SK-N-SH treated with all-trans-retinoic acid at 6 μM for 48 hours (cell line): ENCODE data around the gene FTO.
A peak's percentile ranks its signal among the peaks of the same experiment; 100 is the strongest.

ENCODE experiments used
- ATAC-seq: fragments of 200-7000 bp; cut with Tn5 transposase; 3 replicates; pipeline ENCODE4 v1.9.1; 2020; ENCODE audit warnings: mild to moderate bottlenecking, moderate library complexity
- ARNTL ChIP-seq: fragments of 450-650 bp; formaldehyde crosslinking; IDR thresholded peaks from 2 replicates; pipeline ENCODE4 v1.5.0; 2020; ENCODE audit warnings: low read depth, mild to moderate bottlenecking, moderate library complexity, borderline replicate concordance
- BACH2 ChIP-seq: fragments of 250-450 bp; sonication (Bioruptor Pico); IDR thresholded peaks from 2 replicates; pipeline ENCODE4 v1.9.0; 2021; ENCODE audit warnings: mild to moderate bottlenecking, borderline replicate concordance
- CREB5 ChIP-seq: fragments of 250-450 bp; sonication (Bioruptor Pico); IDR thresholded peaks from 2 replicates; pipeline ENCODE4 v1.5.1; 2020; ENCODE audit warnings: low read depth, mild to moderate bottlenecking, moderate library complexity
- CSRNP3 ChIP-seq: fragments of 250-450 bp; sonication (Bioruptor Pico); IDR thresholded peaks from 2 replicates; pipeline ENCODE4 v1.5.1; 2021; ENCODE audit warnings: mild to moderate bottlenecking, moderate library complexity
- ESRRG ChIP-seq: fragments of 250-450 bp; sonication (Bioruptor Pico); IDR thresholded peaks from 2 replicates; pipeline ENCODE4 v1.6.1; 2021; ENCODE audit warnings: mild to moderate bottlenecking
- GLIS3 ChIP-seq: fragments of 250-450 bp; sonication (Bioruptor Pico); IDR thresholded peaks from 2 replicates; pipeline ENCODE4 v1.5.0; 2020; ENCODE audit warnings: mild to moderate bottlenecking, moderate library complexity
- ISL1 ChIP-seq: fragments of 250-450 bp; sonication (Bioruptor Pico); IDR thresholded peaks from 2 replicates; pipeline ENCODE4 v2.1.2; 2022; ENCODE audit warnings: mild to moderate bottlenecking, moderate library complexity
- OSR1 ChIP-seq: fragments of 250-450 bp; sonication (Bioruptor Pico); IDR thresholded peaks from 2 replicates; pipeline ENCODE4 v1.8.0; 2022; ENCODE audit warnings: moderate library complexity, mild to moderate bottlenecking, inconsistent platforms
- PATZ1 ChIP-seq: fragments of 250-450 bp; sonication (Bioruptor Pico); IDR thresholded peaks from 2 replicates; pipeline ENCODE4 v1.8.0; 2020; ENCODE audit warnings: mild to moderate bottlenecking, moderate library complexity, borderline replicate concordance
- PPARA ChIP-seq: fragments of 250-450 bp; sonication (Bioruptor Pico); IDR thresholded peaks from 2 replicates; pipeline ENCODE4 v1.5.0; 2020; ENCODE audit warnings: mild to moderate bottlenecking, borderline replicate concordance
- RARB ChIP-seq: fragments of 250-450 bp; sonication (Bioruptor Pico); IDR thresholded peaks from 2 replicates; pipeline ENCODE4 v1.8.0; 2021; ENCODE audit warnings: mild to moderate bottlenecking, moderate library complexity
- SNAI2 ChIP-seq: fragments of 250-450 bp; sonication (Bioruptor Pico); IDR thresholded peaks from 2 replicates; pipeline ENCODE4 v1.5.0; 2020; ENCODE audit warnings: mild to moderate bottlenecking, moderate library complexity
- TCF4 ChIP-seq: fragments of 250-450 bp; sonication (Bioruptor Pico); IDR thresholded peaks from 2 replicates; pipeline ENCODE4 v1.8.0; 2021; ENCODE audit warnings: mild to moderate bottlenecking, moderate library complexity, borderline replicate concordance
- TOX ChIP-seq: fragments of 250-450 bp; sonication (Bioruptor Pico); IDR thresholded peaks from 2 replicates; pipeline ENCODE4 v1.8.0; 2021; ENCODE audit warnings: mild to moderate bottlenecking, moderate library complexity, borderline replicate concordance
- ZFP3 ChIP-seq: fragments of 250-450 bp; sonication (Bioruptor Pico); IDR thresholded peaks from 2 replicates; pipeline ENCODE4 v1.5.0; 2020; ENCODE audit warnings: mild to moderate bottlenecking, moderate library complexity
- ZFP30 ChIP-seq: fragments of 450-650 bp; formaldehyde crosslinking; IDR thresholded peaks from 2 replicates; pipeline ENCODE4 v1.5.0; 2022; ENCODE audit warnings: mild to moderate bottlenecking, moderate library complexity
- ZNF565 ChIP-seq: fragments of 450-650 bp; formaldehyde crosslinking; conservative IDR thresholded peaks from 2 replicates; pipeline ENCODE4 v1.5.0; 2020; ENCODE audit warnings: low read depth, mild to moderate bottlenecking, moderate library complexity
- ZNF70 ChIP-seq: fragments of 450-650 bp; formaldehyde crosslinking; IDR thresholded peaks from 2 replicates; pipeline ENCODE4 v1.5.0; 2020; ENCODE audit warnings: mild to moderate bottlenecking, moderate library complexity
- ZNF8 ChIP-seq: fragments of 450-650 bp; formaldehyde crosslinking; IDR thresholded peaks from 2 replicates; pipeline ENCODE4 v1.5.0; 2020; ENCODE audit warnings: mild to moderate bottlenecking, moderate library complexity

The FTO gene

GRCh38 chr16:54129810-54130209 lies 425.9 kb downstream of the FTO start:
- TF ChIP-seq ZNF70 (CRISPR knock-in tag): no peak
- no peak for TF ChIP-seq ZFP30
- no peak for TF ChIP-seq ZNF565 (CRISPR knock-in tag)
- no peak for TF ChIP-seq OSR1 (CRISPR knock-in tag)
- TF ChIP-seq RARB (CRISPR knock-in tag): no peak
- TF ChIP-seq, all 23 proteins: peak for 0
- ATAC-seq: no peak

GRCh38 chr16:54135361-54136275 lies 431.7 kb downstream of the FTO start:
- no peak for TF ChIP-seq ZNF8 (CRISPR knock-in tag)
- TF ChIP-seq CSRNP3 (CRISPR knock-in tag): no peak
- TF ChIP-seq PPARA (CRISPR knock-in tag): no peak
- TF ChIP-seq ISL1 (CRISPR knock-in tag): no peak
- peak; percentile 84 for ATAC-seq

- ATAC-seq: peak; percentile 72
- TF ChIP-seq PATZ1 (no peak), CSRNP3 (CRISPR knock-in tag) (no peak)
- TF ChIP-seq, all 23 proteins: peak for 0
Measured at GRCh38 chr16:54136276-54136625, 432.3 kb downstream of the FTO start.

- no peak for TF ChIP-seq CREB5
- no peak for TF ChIP-seq TOX
- no peak for TF ChIP-seq ARNTL
- no peak for TF ChIP-seq PATZ1
- TF ChIP-seq SNAI2 (CRISPR knock-in tag): no peak
- TF ChIP-seq ISL1 (CRISPR knock-in tag): no peak
- no peak for TF ChIP-seq GLIS3
- no peak for TF ChIP-seq RARB (CRISPR knock-in tag)
- TF ChIP-seq ZNF70 (CRISPR knock-in tag): no peak
- TF ChIP-seq OSR1 (CRISPR knock-in tag): no peak
- TF ChIP-seq BACH2 (CRISPR knock-in tag): no peak
- TF ChIP-seq ESRRG (CRISPR knock-in tag): no peak
- TF ChIP-seq ZNF565 (CRISPR knock-in tag): no peak
- no peak for TF ChIP-seq PPARA (CRISPR knock-in tag)
- TF ChIP-seq CSRNP3 (CRISPR knock-in tag): no peak
- TF ChIP-seq ZFP30: no peak
- TF ChIP-seq ZFP3 (CRISPR knock-in tag): no peak
- no peak for TF ChIP-seq TCF4
- no peak for ATAC-seq
Measured at GRCh38 chr16:54140057-54140787, 436.3 kb downstream of the FTO start.
